Kidney epithelial cell (primary cell): ENCODE data around the gene SH3GL1. TPM values are rescaled to one million over a fixed set of nuclear protein-coding genes. Genes with fewer than 3 reads are reported as not detected.

Experiments
- DNase-seq: peaks from one replicate; pipeline ENCODE4 v3.0.0-alpha.2; 2010; ENCODE audit warnings: low read depth
- H3K27me3 ChIP-seq: 2 replicates; pipeline ENCODE4 v1.6.0; 2011; ENCODE audit warnings: low read length; ENCODE audit not compliant: control insufficient read depth, insufficient read depth
- H3K36me3 ChIP-seq: 2 replicates; pipeline ENCODE4 v1.5.1; 2011; ENCODE audit warnings: low read length; ENCODE audit not compliant: control insufficient read depth, insufficient read depth
- H3K4me3 ChIP-seq: 2 replicates; pipeline ENCODE4 v1.5.1; 2011; ENCODE audit warnings: low read depth, mild to moderate bottlenecking, control low read depth, low read length
- total RNA-seq: library from RNA; depleted of rRNA; stranded (reverse); fragments of >200 nt; gene quantifications from 2 replicates; pipeline ENCODE4 v1.2.3, GENCODE V29; 2015
- TF ChIP-seq, protein P1 (sequence below): IDR thresholded peaks from 2 replicates; pipeline ENCODE4 v1.5.1; 2011; ENCODE audit warnings: mild to moderate bottlenecking, moderate library complexity, low read length, control low read depth, inconsistent platforms; ENCODE audit not compliant: insufficient read depth, poor library complexity, severe bottlenecking

Gene SH3GL1
- total RNA-seq, 1 donor from 2014 or later = 60.9 TPM

DNA sequence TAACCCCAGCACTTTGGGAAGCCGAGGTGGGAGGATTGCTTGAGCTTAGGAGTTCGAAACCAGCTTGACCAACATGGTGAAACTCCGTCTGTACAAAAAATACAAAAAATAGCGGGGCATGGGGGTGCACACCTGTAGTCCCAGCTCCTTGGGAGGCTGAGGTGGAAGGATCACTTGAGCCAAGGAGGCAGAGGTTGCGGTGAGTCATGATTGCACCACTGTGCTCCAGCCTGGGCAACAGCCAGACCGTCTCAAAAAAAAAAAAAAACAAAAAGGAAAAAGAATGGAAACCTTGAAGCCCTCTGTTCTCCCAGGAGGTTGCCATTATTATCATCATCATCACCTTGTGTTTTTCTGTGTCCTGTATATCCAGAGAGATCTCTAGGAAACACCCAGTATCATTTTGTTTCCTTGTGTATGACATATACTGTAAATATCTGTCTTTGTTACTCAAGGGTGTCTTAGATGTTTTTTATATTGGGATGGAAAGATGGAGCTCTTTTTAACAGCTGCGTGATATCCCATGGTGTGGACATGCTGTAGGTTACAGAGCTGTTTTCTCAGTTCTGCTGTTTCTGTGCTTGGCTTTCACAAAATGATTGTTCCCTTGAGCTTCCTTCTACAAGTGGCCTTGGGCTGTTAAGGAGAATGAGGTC is 13.9 kb upstream of the SH3GL1 start:
- Histone ChIP-seq H3K27me3 (no peaks in the 10 kb centered on the region), H3K4me3 (no peak overlapping the region), H3K36me3 (peaks cover 1% of the 10 kb centered on the region)
- no peak for DNase-seq
- TF ChIP-seq, protein P1, sequence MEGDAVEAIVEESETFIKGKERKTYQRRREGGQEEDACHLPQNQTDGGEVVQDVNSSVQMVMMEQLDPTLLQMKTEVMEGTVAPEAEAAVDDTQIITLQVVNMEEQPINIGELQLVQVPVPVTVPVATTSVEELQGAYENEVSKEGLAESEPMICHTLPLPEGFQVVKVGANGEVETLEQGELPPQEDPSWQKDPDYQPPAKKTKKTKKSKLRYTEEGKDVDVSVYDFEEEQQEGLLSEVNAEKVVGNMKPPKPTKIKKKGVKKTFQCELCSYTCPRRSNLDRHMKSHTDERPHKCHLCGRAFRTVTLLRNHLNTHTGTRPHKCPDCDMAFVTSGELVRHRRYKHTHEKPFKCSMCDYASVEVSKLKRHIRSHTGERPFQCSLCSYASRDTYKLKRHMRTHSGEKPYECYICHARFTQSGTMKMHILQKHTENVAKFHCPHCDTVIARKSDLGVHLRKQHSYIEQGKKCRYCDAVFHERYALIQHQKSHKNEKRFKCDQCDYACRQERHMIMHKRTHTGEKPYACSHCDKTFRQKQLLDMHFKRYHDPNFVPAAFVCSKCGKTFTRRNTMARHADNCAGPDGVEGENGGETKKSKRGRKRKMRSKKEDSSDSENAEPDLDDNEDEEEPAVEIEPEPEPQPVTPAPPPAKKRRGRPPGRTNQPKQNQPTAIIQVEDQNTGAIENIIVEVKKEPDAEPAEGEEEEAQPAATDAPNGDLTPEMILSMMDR = no peak

DNA sequence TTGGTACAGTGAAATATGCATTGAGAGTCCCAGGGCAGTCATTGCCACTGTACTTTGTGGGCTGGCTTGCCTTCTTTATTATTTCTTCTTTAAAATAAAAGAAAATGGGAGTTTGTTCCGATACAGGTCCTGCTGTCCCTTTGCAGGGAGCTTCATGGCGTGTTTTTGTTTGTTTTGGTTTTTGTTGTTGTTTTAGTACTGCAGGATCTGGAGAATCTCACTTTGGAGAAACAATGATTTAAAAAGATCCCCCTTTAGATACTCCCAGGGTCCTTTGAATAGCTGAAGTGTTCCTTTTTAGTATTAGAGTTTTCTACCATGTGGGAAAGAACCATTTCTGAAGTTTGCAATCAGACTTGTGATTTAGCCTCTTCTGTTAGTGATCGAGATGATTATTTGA is 13.2 kb upstream of the SH3GL1 start:
- Histone ChIP-seq H3K36me3 (peaks cover 1% of the 10 kb centered on the region), H3K27me3 (no peaks in the 10 kb centered on the region), H3K4me3 (no peak overlapping the region)
- TF ChIP-seq, protein P1 = no peak
- no peak for DNase-seq

DNA sequence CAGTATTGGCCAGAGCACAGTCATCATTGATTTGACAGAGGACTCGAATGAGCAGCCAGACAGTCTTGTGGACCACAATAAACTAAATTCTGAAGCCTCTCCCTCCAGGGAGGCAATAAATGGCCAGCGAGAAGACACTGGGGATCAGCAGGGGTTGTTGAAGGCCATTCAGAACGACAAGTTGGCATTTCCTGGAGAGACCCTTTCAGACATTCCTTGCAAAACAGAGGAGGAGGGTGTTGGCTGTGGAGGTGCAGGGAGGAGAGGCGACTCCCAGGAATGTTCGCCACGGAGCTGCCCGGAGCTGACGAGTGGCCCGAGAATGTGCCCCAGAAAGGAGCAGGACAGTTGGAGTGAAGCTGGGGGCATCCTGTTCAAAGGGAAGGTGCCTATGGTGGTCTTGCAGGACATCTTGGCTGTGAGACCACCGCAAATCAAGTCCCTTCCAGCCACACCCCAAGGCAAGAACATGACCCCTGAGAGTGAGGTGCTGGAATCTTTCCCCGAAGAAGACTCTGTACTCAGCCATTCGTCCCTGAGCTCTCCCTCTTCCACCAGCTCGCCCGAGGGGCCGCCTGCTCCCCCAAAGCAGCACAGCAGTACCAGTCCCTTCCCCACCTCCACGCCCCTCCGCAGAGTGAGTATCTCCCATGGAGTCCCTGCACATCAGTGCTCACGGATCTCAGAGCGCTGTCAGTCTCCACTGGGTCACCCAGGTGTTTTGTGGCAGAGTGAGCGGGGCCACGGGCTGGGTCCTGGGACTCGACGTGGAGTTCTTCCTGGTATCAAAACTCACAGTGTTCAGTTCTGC is 9.0 kb upstream of the SH3GL1 start:
- no peak for DNase-seq
- TF ChIP-seq, protein P1 = no peak
- Histone ChIP-seq H3K36me3 (peaks cover 1% of the 10 kb centered on the region), H3K4me3 (no peak overlapping the region), H3K27me3 (no peaks in the 10 kb centered on the region)

DNA sequence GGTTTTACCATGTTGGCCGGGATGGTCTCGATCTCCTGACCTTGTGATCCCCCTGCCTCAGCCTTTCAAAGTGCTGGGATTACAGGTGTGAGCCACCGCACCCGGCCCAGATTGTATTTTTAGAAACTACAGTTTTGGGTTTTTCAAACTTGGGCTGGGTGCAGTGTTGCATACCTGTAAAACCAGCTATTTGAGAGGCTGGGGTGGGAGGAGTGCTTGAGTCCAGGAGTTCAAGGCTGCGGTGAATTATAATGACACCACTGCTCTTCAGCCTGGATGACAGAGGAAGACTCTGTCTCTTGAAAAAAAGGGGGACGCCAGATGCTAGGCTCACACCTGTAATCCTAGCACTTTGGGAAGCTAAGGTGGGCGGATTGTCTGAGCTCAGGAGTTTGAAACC is 6.3 kb upstream of the SH3GL1 start:
- no peak for DNase-seq
- TF ChIP-seq, protein P1 = no peak
- H3K4me3 ChIP-seq = no peak overlapping the region
- no peaks in the 10 kb centered on the region for H3K27me3 ChIP-seq
- peaks cover 1% of the 10 kb centered on the region for H3K36me3 ChIP-seq

DNA sequence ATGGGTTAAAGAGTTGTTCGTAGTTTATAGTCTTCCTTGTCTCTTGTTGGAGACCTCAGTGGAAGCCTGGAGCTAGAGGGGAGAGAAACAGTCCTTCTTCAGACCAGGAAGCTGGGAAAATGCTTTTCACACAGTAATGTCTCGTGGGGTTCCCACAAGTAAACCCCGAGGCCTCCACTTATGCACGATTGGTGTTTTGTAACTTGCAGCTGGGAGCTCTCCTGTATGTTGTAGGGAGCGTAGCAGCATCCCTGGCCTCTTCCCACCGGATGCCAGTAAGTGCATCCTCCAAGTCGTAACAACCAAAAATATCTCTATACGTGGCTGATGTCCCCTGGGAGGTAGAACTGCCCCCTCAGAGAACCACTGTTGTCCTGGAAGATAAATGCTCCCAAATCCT is 5.6 kb upstream of the SH3GL1 start:
- peaks cover 1% of the 10 kb centered on the region for H3K36me3 ChIP-seq

More for the DNA sequence above, 5.6 kb upstream of the SH3GL1 start:
- no peak overlapping the region for H3K4me3 ChIP-seq
- TF ChIP-seq, protein P1 = no peak
- DNase-seq = no peak
- no peaks in the 10 kb centered on the region for H3K27me3 ChIP-seq
